ENCODE measurements around the gene ARHGAP19. TPM values are rescaled to one million over a fixed set of nuclear protein-coding genes. Genes with fewer than 3 reads are reported as not detected.

ARHGAP19 gene
- total and polyA plus RNA-seq, 5 donors, result 2.4 to 6.3 (median 4.5) TPM

GRCh38 chr10:97256356-97256755 is 36.1 kb downstream of the ARHGAP19 start:
- no peaks in the 10 kb centered on the region for H3K4me1 ChIP-seq (ENCODE audit: control insufficient read depth, insufficient read depth, low read length)
- DNase-seq, result no peak
- H3K9me3 ChIP-seq (ENCODE audit: control insufficient read depth, low read length), result no peaks in the 10 kb centered on the region
- 51% methylated on average over 1 of the region's 1 CpG for WGBS
- H3K4me3 ChIP-seq (ENCODE audit: low read length), result no peak overlapping the region
- no peaks in the 10 kb centered on the region for H3K27me3 ChIP-seq (ENCODE audit: control insufficient read depth, insufficient read depth)
- H3K27ac ChIP-seq (ENCODE audit: low read length), result no peak overlapping the region
- no peak for ATAC-seq
- intact Hi-C loops (cut with DNase I), result no loop called here

DNA sequence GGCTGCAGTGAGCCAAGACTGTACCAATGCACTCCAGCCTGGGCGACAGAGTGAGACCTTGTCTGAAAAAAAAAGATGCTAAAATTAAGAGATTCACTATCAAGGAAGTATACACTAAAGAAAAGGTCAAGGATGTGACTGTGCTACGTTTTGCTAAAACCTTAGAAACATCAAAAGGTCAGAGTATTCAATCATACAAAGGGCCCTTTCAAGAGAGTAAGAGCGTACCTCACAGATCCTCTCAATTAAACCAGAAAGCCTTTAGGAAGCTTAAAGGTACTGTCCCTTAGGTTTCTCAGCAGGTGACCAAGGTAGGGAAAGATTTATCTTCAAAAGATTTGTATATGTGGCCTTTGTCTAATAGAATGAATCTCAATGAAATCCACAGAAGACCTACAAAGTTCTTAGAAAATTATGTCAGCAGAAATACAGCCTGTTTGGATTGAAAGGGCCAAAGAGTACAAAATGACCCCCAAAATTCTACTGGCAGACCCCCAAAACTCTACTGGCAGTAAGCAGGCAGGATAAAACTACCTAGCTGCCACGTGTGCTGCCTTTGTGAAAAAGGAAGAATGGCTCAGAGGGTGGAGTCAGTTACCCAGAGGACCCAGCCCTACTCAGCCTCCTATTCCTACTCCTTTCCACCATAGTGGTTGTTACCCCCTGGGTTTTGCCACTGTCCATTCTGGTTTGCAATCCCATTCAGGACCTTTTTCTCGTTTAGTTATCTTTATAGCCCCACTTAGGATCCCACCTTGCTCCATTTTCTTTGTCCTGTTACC is 36.7 kb downstream of the ARHGAP19 start:
- H3K27ac ChIP-seq (ENCODE audit: low read length), result no peak overlapping the region
- H3K4me3 ChIP-seq (ENCODE audit: low read length), result no peak overlapping the region
- ATAC-seq, result no peak
- 85% methylated on average over 5 of the region's 5 CpGs for WGBS
- no peaks in the 10 kb centered on the region for H3K9me3 ChIP-seq (ENCODE audit: control insufficient read depth, low read length)
- no peaks in the 10 kb centered on the region for H3K27me3 ChIP-seq (ENCODE audit: control insufficient read depth, insufficient read depth)
- H3K4me1 ChIP-seq (ENCODE audit: control insufficient read depth, insufficient read depth, low read length), result no peaks in the 10 kb centered on the region
- no peak for DNase-seq
- intact Hi-C loops (cut with DNase I), result no loop called here

GRCh38 chr10:97254694-97255093 is 37.7 kb downstream of the ARHGAP19 start:
- Histone ChIP-seq H3K9me3 (ENCODE audit: control insufficient read depth, low read length) (no peaks in the 10 kb centered on the region), H3K4me3 (ENCODE audit: low read length) (no peak overlapping the region), H3K27ac (ENCODE audit: low read length) (no peak overlapping the region), H3K27me3 (ENCODE audit: control insufficient read depth, insufficient read depth) (no peaks in the 10 kb centered on the region), H3K4me1 (ENCODE audit: control insufficient read depth, insufficient read depth, low read length) (no peaks in the 10 kb centered on the region)
- 96% methylated on average over 3 of the region's 3 CpGs for WGBS
- DNase-seq (no peak), ATAC-seq (no peak)
- intact Hi-C loops (cut with DNase I), result no loop called here

GRCh38 chr10:97250952-97251351 is 41.5 kb downstream of the ARHGAP19 start:
- 100% methylated on average over 1 of the region's 1 CpG for WGBS
- H3K27ac ChIP-seq (ENCODE audit: low read length), result no peak overlapping the region
- H3K27me3 ChIP-seq (ENCODE audit: control insufficient read depth, insufficient read depth), result no peaks in the 10 kb centered on the region
- intact Hi-C loops (cut with DNase I), result no loop called here
- ATAC-seq (no peak), DNase-seq (no peak)
- H3K9me3 ChIP-seq (ENCODE audit: control insufficient read depth, low read length), result no peaks in the 10 kb centered on the region
- H3K4me1 ChIP-seq (ENCODE audit: control insufficient read depth, insufficient read depth, low read length), result no peaks in the 10 kb centered on the region
- no peak overlapping the region for H3K4me3 ChIP-seq (ENCODE audit: low read length)

GRCh38 chr10:97243836-97244235 is 48.6 kb downstream of the ARHGAP19 start:
- ATAC-seq (no peak), DNase-seq (no peak)
- Histone ChIP-seq H3K27ac (ENCODE audit: low read length) (no peak overlapping the region), H3K27me3 (ENCODE audit: control insufficient read depth, insufficient read depth) (no peaks in the 10 kb centered on the region), H3K4me3 (ENCODE audit: low read length) (no peak overlapping the region), H3K9me3 (ENCODE audit: control insufficient read depth, low read length) (no peaks in the 10 kb centered on the region), H3K4me1 (ENCODE audit: control insufficient read depth, insufficient read depth, low read length) (no peaks in the 10 kb centered on the region)
- intact Hi-C loops (cut with DNase I), result no loop called here
- WGBS, result 72% methylated on average over 5 of the region's 5 CpGs

DNA sequence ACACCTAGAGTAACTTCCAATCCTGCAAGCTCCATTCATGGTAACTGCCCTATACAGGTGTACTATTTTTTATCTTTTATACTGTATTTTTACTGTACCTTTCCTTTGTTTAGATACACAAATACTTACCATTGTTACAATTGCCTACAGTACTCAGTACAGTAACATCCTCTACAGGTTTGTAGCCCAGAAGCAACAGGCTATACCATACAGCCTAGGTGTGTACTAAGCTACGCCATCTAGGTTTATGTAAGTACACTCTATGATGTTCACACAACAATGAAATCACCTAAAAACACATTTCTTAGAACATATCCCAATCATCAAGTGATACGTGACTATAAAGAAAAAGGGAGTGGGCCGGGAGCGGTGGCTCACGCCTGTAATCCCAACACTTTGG is 53.6 kb downstream of the ARHGAP19 start:
- Histone ChIP-seq H3K4me3 (ENCODE audit: low read length) (no peak overlapping the region), H3K9me3 (ENCODE audit: control insufficient read depth, low read length) (no peaks in the 10 kb centered on the region), H3K27me3 (ENCODE audit: control insufficient read depth, insufficient read depth) (no peaks in the 10 kb centered on the region), H3K27ac (ENCODE audit: low read length) (no peak overlapping the region), H3K4me1 (ENCODE audit: control insufficient read depth, insufficient read depth, low read length) (no peaks in the 10 kb centered on the region)
- ATAC-seq (no peak), DNase-seq (no peak)
- WGBS, result 96% methylated on average over 5 of the region's 5 CpGs
- intact Hi-C loops (cut with DNase I), result no loop called here

- 96% methylated on average over 4 of the region's 4 CpGs for WGBS
- ATAC-seq, result no peak
- no peak overlapping the region for H3K4me3 ChIP-seq (ENCODE audit: low read length)
- no peaks in the 10 kb centered on the region for H3K9me3 ChIP-seq (ENCODE audit: control insufficient read depth, low read length)
- intact Hi-C loops (cut with DNase I), result no loop called here
- H3K4me1 ChIP-seq (ENCODE audit: control insufficient read depth, insufficient read depth, low read length), result no peaks in the 10 kb centered on the region
- no peaks in the 10 kb centered on the region for H3K27me3 ChIP-seq (ENCODE audit: control insufficient read depth, insufficient read depth)
- H3K27ac ChIP-seq (ENCODE audit: low read length), result no peak overlapping the region
- no peak for DNase-seq
Observed at GRCh38 chr10:97235353-97235752, 57.1 kb downstream of the ARHGAP19 start.

DNA sequence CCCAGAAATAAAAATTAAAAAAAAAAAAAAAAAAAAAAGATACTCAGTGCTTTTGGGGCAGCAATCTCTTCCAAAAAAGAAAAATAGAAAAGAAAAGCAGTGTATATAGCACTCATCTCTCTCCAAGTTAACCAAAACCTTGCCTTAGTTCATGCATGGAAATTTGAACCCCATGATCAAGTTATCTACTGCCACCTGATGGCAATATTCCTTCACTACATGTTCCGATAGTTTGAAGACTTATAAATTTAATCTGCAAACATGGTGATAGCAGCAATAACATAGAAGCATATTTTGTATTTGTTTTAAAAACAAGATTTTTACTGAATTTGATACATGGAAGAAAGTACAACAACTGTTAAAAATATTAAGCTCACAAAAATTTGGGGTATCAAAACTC is 58.0 kb downstream of the ARHGAP19 start:
- WGBS, result 42% methylated on average over 1 of the region's 1 CpG
- no peak for ATAC-seq
- intact Hi-C loops (cut with DNase I), result no loop called here

DNA sequence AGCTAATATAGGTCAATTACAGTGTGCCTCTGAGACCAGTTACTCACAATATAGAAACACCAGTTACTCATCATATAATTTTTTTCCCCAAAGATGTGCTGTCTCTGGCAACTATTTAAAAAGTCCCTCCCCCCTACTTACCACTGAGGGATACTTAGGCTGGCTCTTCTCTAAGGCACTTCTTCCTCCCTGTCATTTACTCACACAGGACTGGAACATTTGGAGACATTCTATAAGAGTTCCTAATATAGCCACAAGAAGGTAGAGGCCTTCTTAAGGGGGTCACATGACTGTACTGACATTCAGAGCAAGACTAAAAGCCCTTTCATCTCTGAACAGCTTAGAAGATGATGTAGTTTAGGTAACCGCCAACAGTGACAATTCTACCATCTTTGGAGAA is 62.3 kb downstream of the ARHGAP19 start:
- Histone ChIP-seq H3K27ac (ENCODE audit: low read length) (no peak overlapping the region), H3K4me3 (ENCODE audit: low read length) (no peak overlapping the region), H3K4me1 (ENCODE audit: control insufficient read depth, insufficient read depth, low read length) (no peaks in the 10 kb centered on the region), H3K27me3 (ENCODE audit: control insufficient read depth, insufficient read depth) (no peaks in the 10 kb centered on the region), H3K9me3 (ENCODE audit: control insufficient read depth, low read length) (no peaks in the 10 kb centered on the region)
- DNase-seq (no peak), ATAC-seq (no peak)
- intact Hi-C loops (cut with DNase I), result no loop called here
- WGBS, result 97% methylated on average over 1 of the region's 1 CpG

More for the DNA sequence above, 58.0 kb downstream of the ARHGAP19 start:
- no peak overlapping the region for H3K4me3 ChIP-seq (ENCODE audit: low read length)
- H3K27me3 ChIP-seq (ENCODE audit: control insufficient read depth, insufficient read depth), result no peaks in the 10 kb centered on the region
- no peak for DNase-seq
- no peaks in the 10 kb centered on the region for H3K4me1 ChIP-seq (ENCODE audit: control insufficient read depth, insufficient read depth, low read length)
- no peak overlapping the region for H3K27ac ChIP-seq (ENCODE audit: low read length)
- no peaks in the 10 kb centered on the region for H3K9me3 ChIP-seq (ENCODE audit: control insufficient read depth, low read length)

DNA sequence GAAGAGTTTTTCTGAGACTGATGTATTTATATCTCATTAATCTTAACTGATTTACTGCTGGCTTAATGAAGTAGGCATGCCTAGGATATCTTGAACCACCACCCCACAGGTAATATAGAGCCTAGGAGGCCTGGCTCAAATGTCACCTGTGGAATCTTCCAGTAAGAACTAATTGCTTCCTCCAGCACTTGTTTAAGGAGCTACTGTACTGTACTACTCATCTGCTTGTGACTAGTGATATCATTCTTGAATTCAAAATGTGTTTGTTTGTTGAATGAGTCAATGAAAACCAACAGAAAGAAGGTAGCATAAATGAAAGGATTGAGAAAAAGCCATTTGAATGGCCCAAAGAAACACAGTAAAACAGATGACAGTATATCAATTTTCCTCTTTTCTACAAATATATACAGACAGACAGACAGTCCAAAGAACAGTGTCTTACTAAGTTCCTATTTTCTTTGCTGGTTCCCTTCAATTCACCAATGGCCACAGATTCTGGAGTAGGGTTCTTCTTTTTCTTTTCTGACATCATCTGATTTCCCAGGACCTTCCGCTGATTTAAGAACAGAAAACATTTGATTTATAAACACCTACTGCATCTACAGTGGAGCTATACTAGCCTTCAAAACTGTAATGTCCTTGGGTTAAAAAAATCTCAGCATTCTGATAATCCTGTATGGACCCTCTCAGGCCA is 63.0 kb downstream of the ARHGAP19 start:
- intact Hi-C loops (cut with DNase I), result no loop called here
- WGBS, result 95% methylated on average over 1 of the region's 1 CpG
- Histone ChIP-seq H3K9me3 (ENCODE audit: control insufficient read depth, low read length) (no peaks in the 10 kb centered on the region), H3K4me3 (ENCODE audit: low read length) (no peak overlapping the region), H3K27ac (ENCODE audit: low read length) (no peak overlapping the region), H3K27me3 (ENCODE audit: control insufficient read depth, insufficient read depth) (no peaks in the 10 kb centered on the region), H3K4me1 (ENCODE audit: control insufficient read depth, insufficient read depth, low read length) (no peaks in the 10 kb centered on the region)
- no peak for DNase-seq
- no peak for ATAC-seq

GRCh38 chr10:97228775-97229157 is 63.7 kb downstream of the ARHGAP19 start:
- ATAC-seq (no peak), DNase-seq (no peak)
- Histone ChIP-seq H3K27ac (ENCODE audit: low read length) (no peak overlapping the region), H3K4me3 (ENCODE audit: low read length) (no peak overlapping the region), H3K27me3 (ENCODE audit: control insufficient read depth, insufficient read depth) (no peaks in the 10 kb centered on the region), H3K9me3 (ENCODE audit: control insufficient read depth, low read length) (no peaks in the 10 kb centered on the region), H3K4me1 (ENCODE audit: control insufficient read depth, insufficient read depth, low read length) (no peaks in the 10 kb centered on the region)
- intact Hi-C loops (cut with DNase I), result no loop called here
- 98% methylated on average over 1 of the region's 1 CpG for WGBS
